ENCODE measurements around the gene RAP1GAP2. TPM values are rescaled to one million over a fixed set of nuclear protein-coding genes. Genes with fewer than 3 reads are reported as not detected.
"Not testable (repeated sequence)": the region's sequence is repeated elsewhere in the genome, so short reads cannot be mapped to it uniquely, and the experiment has no call there.

The RAP1GAP2 gene
- polyA plus RNA-seq, 4 donors: 4.9 to 24.6 (median 8.4) TPM

GRCh38 chr17:2780931-2781454, 15.2 kb upstream of the RAP1GAP2 start:
- Histone ChIP-seq H3K36me3 (ENCODE audit: control insufficient read depth in 3 of 3, insufficient read depth in 2 of 3, low read depth in 1 of 3, low read length in 3 of 3) (no peaks in the 10 kb centered on the region), H3K27ac (ENCODE audit: low read depth in 1 of 3, low read length in 2 of 3) (no peak overlapping the region), H3K4me1 (ENCODE audit: control insufficient read depth in 3 of 3, insufficient read depth in 2 of 3, low read depth in 1 of 3, low read length in 2 of 3) (peaks cover 0 to 15% (median 0%) of the 10 kb centered on the region in 3 donors), H3K27me3 (ENCODE audit: control insufficient read depth in 3 of 3, insufficient read depth in 3 of 3, low read length in 3 of 3) (peaks cover 0 to 10% (median 9%) of the 10 kb centered on the region in 3 donors), H3K9me3 (ENCODE audit: control insufficient read depth in 2 of 2, insufficient read depth in 1 of 2, low read depth in 1 of 2, low read length in 1 of 2) (peaks cover 0 to 4% of the 10 kb centered on the region in 2 donors), H3K4me3 (ENCODE audit: low read depth in 1 of 3, low read length in 3 of 3) (no peak overlapping the region)
- WGBS, 3 donors: 81 to 88% (median 88%) methylated on average over 9 of the region's 9 CpGs
- no peak for FAIRE-seq
- DNase-seq: no peak

GRCh38 chr17:2781598-2781997, 14.6 kb upstream of the RAP1GAP2 start:
- H3K27me3 ChIP-seq (ENCODE audit: control insufficient read depth in 3 of 3, insufficient read depth in 3 of 3, low read length in 3 of 3); H3K9me3 ChIP-seq (ENCODE audit: control insufficient read depth in 2 of 2, insufficient read depth in 1 of 2, low read depth in 1 of 2, low read length in 1 of 2); H3K36me3 ChIP-seq (ENCODE audit: control insufficient read depth in 3 of 3, insufficient read depth in 2 of 3, low read depth in 1 of 3, low read length in 3 of 3); H3K27ac ChIP-seq (ENCODE audit: low read depth in 1 of 3, low read length in 2 of 3); DNase-seq; FAIRE-seq; H3K4me3 ChIP-seq (ENCODE audit: low read depth in 1 of 3, low read length in 3 of 3): not testable (repeated sequence)
- H3K4me1 ChIP-seq (ENCODE audit: control insufficient read depth in 3 of 3, insufficient read depth in 2 of 3, low read depth in 1 of 3, low read length in 2 of 3): peaks cover 0 to 15% (median 0%) of the 10 kb centered on the region in 3 donors
- 88 to 93% (median 92%) methylated on average over 15 of the region's 15 CpGs for WGBS, 3 donors

- FAIRE-seq (no peak), DNase-seq (no peak)
- Histone ChIP-seq H3K9me3 (ENCODE audit: control insufficient read depth in 2 of 2, insufficient read depth in 1 of 2, low read depth in 1 of 2, low read length in 1 of 2) (peaks cover 0 to 4% of the 10 kb centered on the region in 2 donors), H3K4me3 (ENCODE audit: low read depth in 1 of 3, low read length in 3 of 3) (no peak overlapping the region), H3K27me3 (ENCODE audit: control insufficient read depth in 3 of 3, insufficient read depth in 3 of 3, low read length in 3 of 3) (peaks cover 0 to 6% (median 4%) of the 10 kb centered on the region in 3 donors), H3K4me1 (ENCODE audit: control insufficient read depth in 3 of 3, insufficient read depth in 2 of 3, low read depth in 1 of 3, low read length in 2 of 3) (peaks cover 0 to 13% (median 0%) of the 10 kb centered on the region in 3 donors), H3K27ac (ENCODE audit: low read depth in 1 of 3, low read length in 2 of 3) (no peak overlapping the region), H3K36me3 (ENCODE audit: control insufficient read depth in 3 of 3, insufficient read depth in 2 of 3, low read depth in 1 of 3, low read length in 3 of 3) (no peaks in the 10 kb centered on the region)
- WGBS, 3 donors: 48 to 65% (median 65%) methylated on average over 6 of the region's 6 CpGs
Measured at GRCh38 chr17:2782055-2782454, 14.2 kb upstream of the RAP1GAP2 start.

- Histone ChIP-seq H3K4me1 (ENCODE audit: control insufficient read depth in 3 of 3, insufficient read depth in 2 of 3, low read depth in 1 of 3, low read length in 2 of 3) (peaks cover 0 to 7% (median 0%) of the 10 kb centered on the region in 3 donors), H3K36me3 (ENCODE audit: control insufficient read depth in 3 of 3, insufficient read depth in 2 of 3, low read depth in 1 of 3, low read length in 3 of 3) (no peaks in the 10 kb centered on the region), H3K27me3 (ENCODE audit: control insufficient read depth in 3 of 3, insufficient read depth in 3 of 3, low read length in 3 of 3) (peaks cover 0 to under 1% (median 0%) of the 10 kb centered on the region in 3 donors), H3K9me3 (ENCODE audit: control insufficient read depth in 2 of 2, insufficient read depth in 1 of 2, low read depth in 1 of 2, low read length in 1 of 2) (peaks cover 0 to 4% of the 10 kb centered on the region in 2 donors), H3K4me3 (ENCODE audit: low read depth in 1 of 3, low read length in 3 of 3) (no peak overlapping the region), H3K27ac (ENCODE audit: low read depth in 1 of 3, low read length in 2 of 3) (no peak overlapping the region)
- no peak for FAIRE-seq
- WGBS, 3 donors: 82 to 98% (median 96%) methylated on average over 4 of the region's 4 CpGs
- no peak for DNase-seq
Measured at GRCh38 chr17:2783310-2784030, 12.8 kb upstream of the RAP1GAP2 start.

DNA sequence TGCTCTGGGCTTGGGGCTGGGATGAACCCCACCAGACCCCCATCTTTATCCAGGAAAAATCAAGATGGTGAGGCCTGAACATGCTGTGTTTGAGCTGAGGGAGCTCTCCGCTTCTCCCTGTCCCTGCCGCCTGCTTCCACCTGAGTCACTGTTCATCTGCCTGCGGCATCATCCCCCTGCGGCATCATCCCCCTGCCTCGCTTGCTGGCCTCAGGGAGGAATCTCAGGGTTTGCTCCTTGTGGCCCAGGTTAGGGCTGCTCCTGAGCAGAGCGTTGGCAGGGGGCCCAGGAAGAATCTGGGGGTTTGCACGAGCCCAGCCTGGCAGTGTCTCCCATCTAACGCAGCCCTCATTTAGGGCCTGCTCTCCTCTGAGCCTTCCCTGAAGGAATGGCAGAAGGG, 11.4 kb upstream of the RAP1GAP2 start:
- no peak for FAIRE-seq
- DNase-seq: no peak
- no peak overlapping the region for H3K27ac ChIP-seq (ENCODE audit: low read depth in 1 of 3, low read length in 2 of 3)
- H3K4me1 ChIP-seq (ENCODE audit: control insufficient read depth in 3 of 3, insufficient read depth in 2 of 3, low read depth in 1 of 3, low read length in 2 of 3): peaks cover 0 to 7% (median 0%) of the 10 kb centered on the region in 3 donors
- WGBS, 3 donors: 85 to 91% (median 87%) methylated on average over 8 of the region's 8 CpGs
- H3K4me3 ChIP-seq (ENCODE audit: low read depth in 1 of 3, low read length in 3 of 3): no peak overlapping the region
- H3K27me3 ChIP-seq (ENCODE audit: control insufficient read depth in 3 of 3, insufficient read depth in 3 of 3, low read length in 3 of 3): no peaks in the 10 kb centered on the region
- H3K9me3 ChIP-seq (ENCODE audit: control insufficient read depth in 2 of 2, insufficient read depth in 1 of 2, low read depth in 1 of 2, low read length in 1 of 2): peaks cover 0 to 4% of the 10 kb centered on the region in 2 donors
- no peaks in the 10 kb centered on the region for H3K36me3 ChIP-seq (ENCODE audit: control insufficient read depth in 3 of 3, insufficient read depth in 2 of 3, low read depth in 1 of 3, low read length in 3 of 3)

GRCh38 chr17:2785376-2785775, 10.9 kb upstream of the RAP1GAP2 start:
- H3K27ac ChIP-seq (ENCODE audit: low read depth in 1 of 3, low read length in 2 of 3); DNase-seq; FAIRE-seq; H3K9me3 ChIP-seq (ENCODE audit: control insufficient read depth in 2 of 2, insufficient read depth in 1 of 2, low read depth in 1 of 2, low read length in 1 of 2); H3K36me3 ChIP-seq (ENCODE audit: control insufficient read depth in 3 of 3, insufficient read depth in 2 of 3, low read depth in 1 of 3, low read length in 3 of 3); H3K4me1 ChIP-seq (ENCODE audit: control insufficient read depth in 3 of 3, insufficient read depth in 2 of 3, low read depth in 1 of 3, low read length in 2 of 3); H3K27me3 ChIP-seq (ENCODE audit: control insufficient read depth in 3 of 3, insufficient read depth in 3 of 3, low read length in 3 of 3); H3K4me3 ChIP-seq (ENCODE audit: low read depth in 1 of 3, low read length in 3 of 3): not testable (repeated sequence)
- WGBS, 3 donors: 73 to 80% (median 79%) methylated on average over 12 of the region's 12 CpGs

GRCh38 chr17:2786176-2786881, 9.9 kb upstream of the RAP1GAP2 start:
- peaks cover 0 to 10% (median 0%) of the 10 kb centered on the region in 3 donors for H3K4me1 ChIP-seq (ENCODE audit: control insufficient read depth in 3 of 3, insufficient read depth in 2 of 3, low read depth in 1 of 3, low read length in 2 of 3)
- no peak overlapping the region for H3K4me3 ChIP-seq (ENCODE audit: low read depth in 1 of 3, low read length in 3 of 3)
- DNase-seq: peak; percentile 92 to 97
- H3K36me3 ChIP-seq (ENCODE audit: control insufficient read depth in 3 of 3, insufficient read depth in 2 of 3, low read depth in 1 of 3, low read length in 3 of 3): no peaks in the 10 kb centered on the region
- peaks cover 0 to 4% of the 10 kb centered on the region in 2 donors for H3K9me3 ChIP-seq (ENCODE audit: control insufficient read depth in 2 of 2, insufficient read depth in 1 of 2, low read depth in 1 of 2, low read length in 1 of 2)
- FAIRE-seq: no peak
- no peaks in the 10 kb centered on the region for H3K27me3 ChIP-seq (ENCODE audit: control insufficient read depth in 3 of 3, insufficient read depth in 3 of 3, low read length in 3 of 3)
- 13 to 27% (median 20%) methylated on average over 19 to 21 of the region's 21 CpGs for WGBS, 3 donors
- H3K27ac ChIP-seq (ENCODE audit: low read depth in 1 of 3, low read length in 2 of 3): no peak overlapping the region

- 58 to 71% (median 67%) methylated on average over 3 of the region's 3 CpGs for WGBS, 3 donors
- H3K9me3 ChIP-seq (ENCODE audit: control insufficient read depth in 2 of 2, insufficient read depth in 1 of 2, low read depth in 1 of 2, low read length in 1 of 2): no peaks in the 10 kb centered on the region
- FAIRE-seq (no peak), DNase-seq (peak in 1 of 2 donors; percentile 54)
- H3K27me3 ChIP-seq (ENCODE audit: control insufficient read depth in 3 of 3, insufficient read depth in 3 of 3, low read length in 3 of 3): peaks cover 0 to 2% (median 0%) of the 10 kb centered on the region in 3 donors
- no peak overlapping the region for H3K4me3 ChIP-seq (ENCODE audit: low read depth in 1 of 3, low read length in 3 of 3)
- no peaks in the 10 kb centered on the region for H3K36me3 ChIP-seq (ENCODE audit: control insufficient read depth in 3 of 3, insufficient read depth in 2 of 3, low read depth in 1 of 3, low read length in 3 of 3)
- no peak overlapping the region for H3K27ac ChIP-seq (ENCODE audit: low read depth in 1 of 3, low read length in 2 of 3)
- H3K4me1 ChIP-seq (ENCODE audit: control insufficient read depth in 3 of 3, insufficient read depth in 2 of 3, low read depth in 1 of 3, low read length in 2 of 3): peaks cover 0 to 13% (median 0%) of the 10 kb centered on the region in 3 donors
Measured at GRCh38 chr17:2789700-2790099, 6.5 kb upstream of the RAP1GAP2 start.
